PC-3 (cell line): ENCODE data around the gene KDM3B. TPM values are rescaled to one million over a fixed set of nuclear protein-coding genes. Genes with fewer than 3 reads are reported as not detected.

ENCODE experiments used
- ATAC-seq: fragments of 200-7000 bp; cut with Tn5 transposase; 2 replicates; pipeline ENCODE4 v1.9.1; 2020; ENCODE audit warnings: mild to moderate bottlenecking, moderate library complexity
- BruUV-seq: library from RNA; stranded (reverse); fragments of 400-500 nt; replicated peaks from 2 replicates; lab custom pipeline; 2021; lab: Mats Ljungman, UMichigan
- CTCF ChIA-PET: fragments of 300-600 bp; sonication (Branson Sonifier 250); formaldehyde crosslinking; loops from one replicate; lab custom pipeline; 2022; ENCODE audit warnings: antibody characterized with exemption; lab: Charles Lee
- POLR2A ChIA-PET: fragments of 300-600 bp; sonication (Branson Sonifier 250); formaldehyde crosslinking; loops from one replicate; lab custom pipeline; 2022; ENCODE audit warnings: antibody characterized with exemption; ENCODE audit not compliant: unreplicated experiment; lab: Charles Lee
- DNase-seq: peaks from one replicate; pipeline ENCODE4 v3.0.0-alpha.2; 2015
- H2AFZ ChIP-seq: fragments of 300-600 bp; sonication (generic); 2 replicates; pipeline ENCODE4 v1.6.0; 2016; ENCODE audit warnings: antibody characterized with exemption, low read length
- H3F3A ChIP-seq: fragments of 300-600 bp; sonication (generic); one replicate; pipeline ENCODE4 v1.6.0; 2017; ENCODE audit warnings: antibody characterized with exemption, low read length, control low read depth, mild to moderate bottlenecking; ENCODE audit not compliant: unreplicated experiment
- H3K27ac ChIP-seq: fragments of 300-600 bp; sonication (generic); 2 replicates; pipeline ENCODE4 v1.5.1; 2016; ENCODE audit warnings: mild to moderate bottlenecking, low read length
- H3K27me3 ChIP-seq: fragments of 300-600 bp; sonication (generic); 2 replicates; pipeline ENCODE4 v1.6.1; 2016; ENCODE audit warnings: low read length, mixed read lengths
- H3K36me3 ChIP-seq: fragments of 300-600 bp; sonication (generic); 2 replicates; pipeline ENCODE4 v1.6.1; 2016; ENCODE audit warnings: low read depth, mixed run types, low read length, mixed read lengths
- H3K4me1 ChIP-seq: fragments of 300-600 bp; sonication (generic); 2 replicates; pipeline ENCODE4 v1.5.1; 2016; ENCODE audit warnings: low read length; ENCODE audit not compliant: insufficient read depth
- H3K4me2 ChIP-seq: fragments of 300-600 bp; sonication (generic); 2 replicates; pipeline ENCODE4 v1.6.0; 2016; ENCODE audit warnings: low read length
- H3K4me3 ChIP-seq: fragments of 300-600 bp; sonication (generic); 2 replicates; pipeline ENCODE4 v1.5.1; 2016; ENCODE audit warnings: mild to moderate bottlenecking, low read length, mixed read lengths
- H3K79me2 ChIP-seq: fragments of 300-600 bp; sonication (generic); 2 replicates; pipeline ENCODE4 v1.6.1; 2017; ENCODE audit warnings: low read length, mixed read lengths
- H3K9ac ChIP-seq: fragments of 300-600 bp; sonication (generic); 2 replicates; pipeline ENCODE4 v1.6.0; 2016; ENCODE audit warnings: mild to moderate bottlenecking, low read length
- H3K9me2 ChIP-seq: fragments of 300-600 bp; sonication (generic); replicated peaks from 2 replicates; pipeline ENCODE4 v1.6.1; 2016; ENCODE audit warnings: mixed run types, low read length, mixed read lengths
- H3K9me3 ChIP-seq: fragments of 300-600 bp; sonication (generic); 2 replicates; pipeline ENCODE4 v1.6.1; 2016; ENCODE audit warnings: low read length, mixed read lengths
- H4K20me1 ChIP-seq: fragments of 300-600 bp; sonication (generic); 2 replicates; pipeline ENCODE4 v1.6.1; 2016; ENCODE audit warnings: low read length, mixed read lengths
- CTCF ChIP-seq: fragments of 300-600 bp; sonication (generic); conservative IDR thresholded peaks from 2 replicates; pipeline ENCODE4 v1.5.1; 2017; ENCODE audit warnings: antibody characterized with exemption, low read depth, mild to moderate bottlenecking, low read length
- EZH2 ChIP-seq: fragments of 300-600 bp; sonication (generic); IDR thresholded peaks from one replicate; pipeline ENCODE4 v1.6.1; 2017; ENCODE audit warnings: antibody characterized with exemption, mild to moderate bottlenecking, low read length; ENCODE audit not compliant: unreplicated experiment
- EZH2phosphoT487 ChIP-seq: fragments of 300-600 bp; sonication (generic); IDR thresholded peaks from 2 replicates; pipeline ENCODE4 v1.6.1; 2018; ENCODE audit warnings: mild to moderate bottlenecking, antibody characterized with exemption, low read length, borderline replicate concordance
- intact Hi-C: fragments of 100-400 bp; cut with micrococcal nuclease; formaldehyde crosslinking; loops from 2 replicates; pipeline ENCODE4 v1.9.0; 2023
- total RNA-seq: library from RNA; depleted of rRNA; stranded (reverse); fragments of >200 nt; gene quantifications from 2 replicates; pipeline ENCODE4 v1.2.3, GENCODE V29; 2014

Gene KDM3B
- total RNA-seq, 1 experiment from 2014 or later, result 21.7 TPM

- Histone ChIP-seq H3K36me3 (peaks cover 7% of the 10 kb centered on the region; the same call in 1 of the 2 replicates), H3K9me3 (no peaks in the 10 kb centered on the region), H3K4me2 (no peak overlapping the region), H2AFZ (no peak overlapping the region), H3K27ac (no peak overlapping the region), H3K9me2 (no peaks in the 10 kb centered on the region), H3K27me3 (no peaks in the 10 kb centered on the region), H3F3A (no peaks in the 10 kb centered on the region), H3K79me2 (no peaks in the 10 kb centered on the region), H3K9ac (no peak overlapping the region), H3K4me1 (no peaks in the 10 kb centered on the region), H3K4me3 (no peak overlapping the region), H4K20me1 (no peaks in the 10 kb centered on the region)
- POLR2A ChIA-PET, result no interaction called here
- intact Hi-C loops, result no loop called here
- CTCF ChIA-PET, result no interaction called here
- TF ChIP-seq EZH2 (no peak), EZH2phosphoT487 (no peak), CTCF (no peak)
- BruUV-seq, result no TSS peak
- DNase-seq (no peak), ATAC-seq (no peak)
These were observed 29.9 kb downstream of the KDM3B start for GRCh38 chr5:138382347-138382746.

- no peak for DNase-seq
- POLR2A ChIA-PET, result no interaction called here
- intact Hi-C loops, result no loop called here
- H4K20me1 ChIP-seq, result no peaks in the 10 kb centered on the region
- BruUV-seq, result no TSS peak
- H3K36me3 ChIP-seq, result no peaks in the 10 kb centered on the region; the same call in 1 of the 2 replicates
- TF ChIP-seq EZH2 (no peak), CTCF (no peak), EZH2phosphoT487 (no peak)
- H3K27me3 ChIP-seq, result no peaks in the 10 kb centered on the region
- no peaks in the 10 kb centered on the region for H3K79me2 ChIP-seq
- CTCF ChIA-PET, result no interaction called here
- no peaks in the 10 kb centered on the region for H3K4me1 ChIP-seq
- no peaks in the 10 kb centered on the region for H3K9me3 ChIP-seq
- H3K9ac ChIP-seq, result no peak overlapping the region
- H2AFZ ChIP-seq, result no peak overlapping the region
- H3K27ac ChIP-seq, result no peak overlapping the region
- H3K9me2 ChIP-seq, result no peaks in the 10 kb centered on the region
- no peaks in the 10 kb centered on the region for H3F3A ChIP-seq
- H3K4me2 ChIP-seq, result no peak overlapping the region
- ATAC-seq, result no peak
- no peak overlapping the region for H3K4me3 ChIP-seq
These were observed 33.2 kb downstream of the KDM3B start for GRCh38 chr5:138385660-138386059.

GRCh38 chr5:138386290-138386689 is 33.8 kb downstream of the KDM3B start:
- TF ChIP-seq EZH2phosphoT487, result no peak
- TF ChIP-seq CTCF, result no peak
- no peak for TF ChIP-seq EZH2
- H3K9me2 ChIP-seq, result no peaks in the 10 kb centered on the region
- no peaks in the 10 kb centered on the region; the same call in 1 of the 2 replicates for H3K36me3 ChIP-seq
- intact Hi-C loops, result no loop called here
- no peak overlapping the region for H2AFZ ChIP-seq
- H3K27me3 ChIP-seq, result no peaks in the 10 kb centered on the region
- CTCF ChIA-PET, result no interaction called here
- no peaks in the 10 kb centered on the region for H3K4me1 ChIP-seq
- no peak overlapping the region for H3K27ac ChIP-seq
- ATAC-seq (no peak), DNase-seq (no peak)
- no peak overlapping the region for H3K4me2 ChIP-seq
- H4K20me1 ChIP-seq, result no peaks in the 10 kb centered on the region
- no peak overlapping the region for H3K9ac ChIP-seq
- no peak overlapping the region for H3K4me3 ChIP-seq
- POLR2A ChIA-PET, result no interaction called here
- H3K9me3 ChIP-seq, result no peaks in the 10 kb centered on the region
- H3F3A ChIP-seq, result no peaks in the 10 kb centered on the region
- BruUV-seq, result no TSS peak
- no peaks in the 10 kb centered on the region for H3K79me2 ChIP-seq
